Measurements from ENCODE around the gene COLQ. TPM values are rescaled to one million over a fixed set of nuclear protein-coding genes. Genes with fewer than 3 reads are reported as not detected.

The COLQ gene
- total and polyA plus RNA-seq, 10 donors: 1.9 to 29.8 (median 6.7) TPM

- intact Hi-C loops (cut with DNase I; ENCODE audit: low total_unique reads): no loop called here
- TF ChIP-seq POLR2AphosphoS5 (IDR thresholded peaks at IDR 0.05): no peak
- no peak for DNase-seq
- Histone ChIP-seq H3K27me3 (replicated peaks in 1 of 7) (no peaks in the 10 kb centered on the region), H3K4me1 (peaks cover 0 to 18% (median 13%) of the 10 kb centered on the region in 6 donors), H3K9me3 (no peaks in the 10 kb centered on the region), H3K4me3 (no peak overlapping the region), H3K27ac (peak overlapping the region in 7 of 8 donors; percentile 19 to 85 (median 47)), H3K36me3 (no peaks in the 10 kb centered on the region)
- WGBS, 5 donors: 68 to 91% (median 79%) methylated on average over 4 of the region's 4 CpGs
Measured at GRCh38 chr3:15528854-15529537, 7.5 kb upstream of the COLQ start.

DNA sequence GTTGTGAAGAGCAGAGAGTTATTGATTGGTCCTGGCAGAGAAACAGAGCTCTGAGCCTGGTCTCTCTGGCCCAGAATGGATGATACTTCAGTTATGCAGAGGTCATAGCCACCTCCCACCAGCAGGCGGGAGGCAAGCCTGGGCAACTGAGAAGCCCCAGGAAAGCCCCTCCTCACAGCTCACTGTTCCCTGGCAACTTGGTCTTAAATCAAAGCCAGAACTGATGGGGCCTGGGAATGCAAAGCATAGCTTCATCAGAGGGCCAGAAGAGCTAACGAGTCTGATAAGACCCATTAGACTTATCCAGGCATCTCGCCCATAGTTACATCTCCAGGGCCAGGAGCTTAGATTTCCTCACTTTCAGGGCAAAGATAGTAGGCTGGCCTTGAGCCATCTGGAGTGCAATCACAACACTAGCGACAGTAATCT, 5.5 kb upstream of the COLQ start:
- peaks cover 4 to 23% (median 14%) of the 10 kb centered on the region in 6 donors for H3K4me1 ChIP-seq
- no peak overlapping the region for H3K27ac ChIP-seq
- TF ChIP-seq CTCF (IDR thresholded peaks at IDR 0.05 in 8 of 11, conservative IDR thresholded peaks at IDR 0.05 in 3 of 11): no peak
- TF ChIP-seq POLR2AphosphoS5 (IDR thresholded peaks at IDR 0.05): no peak
- no peak for TF ChIP-seq POLR2A (IDR thresholded peaks at IDR 0.05)
- H3K4me3 ChIP-seq: no peak overlapping the region
- WGBS, 5 donors: 69 to 81% (median 79%) methylated on average over 4 of the region's 4 CpGs
- no peaks in the 10 kb centered on the region for H3K9me3 ChIP-seq
- no peak for DNase-seq
- no peaks in the 10 kb centered on the region for H3K27me3 ChIP-seq (replicated peaks in 1 of 7)
- no peaks in the 10 kb centered on the region for H3K36me3 ChIP-seq
- intact Hi-C loops (cut with DNase I; ENCODE audit: low total_unique reads): no loop called here

GRCh38 chr3:15525790-15526189, 4.3 kb upstream of the COLQ start:
- Histone ChIP-seq H3K27me3 (replicated peaks in 1 of 7) (no peaks in the 10 kb centered on the region), H3K27ac (no peak overlapping the region), H3K4me3 (no peak overlapping the region), H3K4me1 (peaks cover 7 to 36% (median 23%) of the 10 kb centered on the region in 6 donors), H3K36me3 (no peaks in the 10 kb centered on the region), H3K9me3 (no peaks in the 10 kb centered on the region)
- DNase-seq: no peak
- no peak for TF ChIP-seq POLR2A (IDR thresholded peaks at IDR 0.05)
- no peak for TF ChIP-seq POLR2AphosphoS5 (IDR thresholded peaks at IDR 0.05)
- TF ChIP-seq CTCF (IDR thresholded peaks at IDR 0.05 in 8 of 11, conservative IDR thresholded peaks at IDR 0.05 in 3 of 11): no peak
- WGBS, 5 donors: 86 to 100% (median 93%) methylated on average over 1 of the region's 1 CpG
- intact Hi-C loops (cut with DNase I; ENCODE audit: low total_unique reads): no loop called here

GRCh38 chr3:15523660-15524417, 2.3 kb upstream of the COLQ start:
- TF ChIP-seq POLR2AphosphoS5 (IDR thresholded peaks at IDR 0.05) (no peak), POLR2A (IDR thresholded peaks at IDR 0.05) (no peak), CTCF (IDR thresholded peaks at IDR 0.05 in 8 of 11, conservative IDR thresholded peaks at IDR 0.05 in 3 of 11) (no peak)
- H3K27me3 ChIP-seq (replicated peaks in 1 of 7): no peaks in the 10 kb centered on the region
- intact Hi-C loops (cut with DNase I; ENCODE audit: low total_unique reads): no loop called here
- H3K27ac ChIP-seq: no peak overlapping the region
- H3K4me1 ChIP-seq: peaks cover 6 to 29% (median 17%) of the 10 kb centered on the region in 6 donors
- no peaks in the 10 kb centered on the region for H3K9me3 ChIP-seq
- no peak overlapping the region for H3K4me3 ChIP-seq
- H3K36me3 ChIP-seq: no peaks in the 10 kb centered on the region
- no peak for DNase-seq
- WGBS, 5 donors: 82 to 92% (median 87%) methylated on average over 6 of the region's 6 CpGs

All from spleen (tissue), 11 donors.